ENCODE data around the gene EIF4G3. TPM values are rescaled to one million over a fixed set of nuclear protein-coding genes. Genes with fewer than 3 reads are reported as not detected.

The EIF4G3 gene
- total and polyA plus RNA-seq, 2 of the 8 experiments (the other 6 are each of a cell fraction or from before 2014, with no cell fraction given) = 47.5 to 66.6 TPM

GRCh38 chr1:21060523-21060922, 116.2 kb downstream of the EIF4G3 start (continued):
- no peak for TF ChIP-seq GABPA (IDR thresholded peaks at IDR 0.05; ENCODE audit: borderline replicate concordance, insufficient read depth, low read length)
- TF ChIP-seq NRF1 (IDR thresholded peaks at IDR 0.05; ENCODE audit: low read depth, low read length) = no peak
- TF ChIP-seq SP1 (IDR thresholded peaks at IDR 0.05; ENCODE audit: low read depth, low read length) = no peak
- TF ChIP-seq E2F6 (IDR thresholded peaks at IDR 0.05) = no peak
- no peak for TF ChIP-seq RBBP5 (IDR thresholded peaks at IDR 0.05; ENCODE audit: borderline replicate concordance, low read depth, low read length)
- TF ChIP-seq ATF3 (IDR thresholded peaks at IDR 0.05; ENCODE audit: insufficient read depth, low read depth, low read length) = no peak
